ENCODE measurements around the gene ICA1L. TPM values are rescaled to one million over a fixed set of nuclear protein-coding genes. Genes with fewer than 3 reads are reported as not detected.

ICA1L gene
- total RNA-seq, 2 experiments from 2014 or later, result 1.5 to 1.6 TPM

- Histone ChIP-seq H3K27me3 (ENCODE audit: control insufficient read depth in 1 of 2, insufficient read depth in 2 of 2, low read length in 2 of 2) (no peaks in the 10 kb centered on the region), H3K4me1 (ENCODE audit: insufficient read depth, low read length) (no peaks in the 10 kb centered on the region), H3K9me3 (ENCODE audit: control insufficient read depth in 1 of 2, insufficient read depth in 1 of 2, low read length in 2 of 2) (no peaks in the 10 kb centered on the region), H3K4me3 (ENCODE audit: low read length) (no peak overlapping the region), H3K36me3 (ENCODE audit: insufficient read depth, low read length) (peaks cover 22% of the 10 kb centered on the region), H3K27ac (ENCODE audit: low read depth in 1 of 2, low read length in 2 of 2) (no peak overlapping the region)
- no peaks in the 10 kb centered on the region for H3K27me3 Mint-ChIP-seq
- CTCF ChIA-PET, result no interaction called here
- no peaks in the 10 kb centered on the region for H3K9me3 Mint-ChIP-seq
- H3K4me3 Mint-ChIP-seq, result no peak overlapping the region
- POLR2A ChIA-PET, result no interaction called here
- H3K36me3 Mint-ChIP-seq (ENCODE audit: low read depth), result peaks cover 81% of the 10 kb centered on the region
- TF ChIP-seq, protein P1, sequence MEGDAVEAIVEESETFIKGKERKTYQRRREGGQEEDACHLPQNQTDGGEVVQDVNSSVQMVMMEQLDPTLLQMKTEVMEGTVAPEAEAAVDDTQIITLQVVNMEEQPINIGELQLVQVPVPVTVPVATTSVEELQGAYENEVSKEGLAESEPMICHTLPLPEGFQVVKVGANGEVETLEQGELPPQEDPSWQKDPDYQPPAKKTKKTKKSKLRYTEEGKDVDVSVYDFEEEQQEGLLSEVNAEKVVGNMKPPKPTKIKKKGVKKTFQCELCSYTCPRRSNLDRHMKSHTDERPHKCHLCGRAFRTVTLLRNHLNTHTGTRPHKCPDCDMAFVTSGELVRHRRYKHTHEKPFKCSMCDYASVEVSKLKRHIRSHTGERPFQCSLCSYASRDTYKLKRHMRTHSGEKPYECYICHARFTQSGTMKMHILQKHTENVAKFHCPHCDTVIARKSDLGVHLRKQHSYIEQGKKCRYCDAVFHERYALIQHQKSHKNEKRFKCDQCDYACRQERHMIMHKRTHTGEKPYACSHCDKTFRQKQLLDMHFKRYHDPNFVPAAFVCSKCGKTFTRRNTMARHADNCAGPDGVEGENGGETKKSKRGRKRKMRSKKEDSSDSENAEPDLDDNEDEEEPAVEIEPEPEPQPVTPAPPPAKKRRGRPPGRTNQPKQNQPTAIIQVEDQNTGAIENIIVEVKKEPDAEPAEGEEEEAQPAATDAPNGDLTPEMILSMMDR (IDR thresholded peaks at IDR 0.05), result no peak
- no peak for DNase-seq
- intact Hi-C loops (cut with DNase I, micrococcal nuclease), result no loop called here
- H3K4me1 Mint-ChIP-seq (ENCODE audit: low read depth), result peaks cover 6% of the 10 kb centered on the region
- no peak for ATAC-seq (ENCODE audit: poor library complexity)
- no peak overlapping the region for H3K27ac Mint-ChIP-seq
Measured at GRCh38 chr2:202780514-202781021, 91.0 kb downstream of the ICA1L start.

- H3K9me3 Mint-ChIP-seq, result no peaks in the 10 kb centered on the region
- Histone ChIP-seq H3K27me3 (ENCODE audit: control insufficient read depth in 1 of 2, insufficient read depth in 2 of 2, low read length in 2 of 2) (no peaks in the 10 kb centered on the region), H3K4me3 (ENCODE audit: low read length) (no peak overlapping the region), H3K36me3 (ENCODE audit: insufficient read depth, low read length) (peaks cover 25% of the 10 kb centered on the region), H3K9me3 (ENCODE audit: control insufficient read depth in 1 of 2, insufficient read depth in 1 of 2, low read length in 2 of 2) (no peaks in the 10 kb centered on the region), H3K27ac (ENCODE audit: low read depth in 1 of 2, low read length in 2 of 2) (no peak overlapping the region), H3K4me1 (ENCODE audit: insufficient read depth, low read length) (no peaks in the 10 kb centered on the region)
- DNase-seq (no peak), ATAC-seq (ENCODE audit: poor library complexity) (no peak)
- H3K27me3 Mint-ChIP-seq, result no peaks in the 10 kb centered on the region
- TF ChIP-seq, protein P1 (IDR thresholded peaks at IDR 0.05), result no peak
- ChIA-PET POLR2A (no interaction called here), CTCF (no interaction called here)
- intact Hi-C loops (cut with DNase I, micrococcal nuclease), result no loop called here
- H3K4me3 Mint-ChIP-seq, result no peak overlapping the region
- peaks cover 90% of the 10 kb centered on the region for H3K36me3 Mint-ChIP-seq (ENCODE audit: low read depth)
- H3K4me1 Mint-ChIP-seq (ENCODE audit: low read depth), result peaks cover 1% of the 10 kb centered on the region
- no peak overlapping the region for H3K27ac Mint-ChIP-seq
Measured at GRCh38 chr2:202778217-202778616, 93.3 kb downstream of the ICA1L start.

DNA sequence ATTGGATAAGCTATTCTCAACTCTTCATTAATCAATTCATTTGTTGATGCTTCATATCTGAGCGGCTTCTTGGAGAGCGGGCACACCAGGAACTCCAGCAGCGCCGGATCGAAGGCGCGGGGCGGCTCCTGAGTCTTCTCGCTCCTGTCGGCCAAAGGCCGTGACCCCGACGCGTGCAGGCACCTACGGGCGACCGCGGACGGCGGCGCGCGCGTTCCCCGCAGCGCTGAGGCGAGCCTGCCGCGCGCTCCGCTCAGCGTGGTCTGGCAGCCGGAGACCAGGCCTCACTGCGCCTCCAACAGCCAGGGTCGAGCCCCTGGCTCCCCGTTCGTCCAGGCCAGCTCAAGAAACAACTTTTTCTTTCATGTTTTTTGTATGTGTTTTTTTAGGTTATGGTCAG lies 97.5 kb downstream of the ICA1L start:
- ChIA-PET POLR2A (interaction anchor here (0.6 kb wide), 1 partner anchor 94 kb away, joined by 3 read pairs; no protein-coding TSS in a partner anchor), CTCF (no interaction called here)
- DNase-seq (no peak), ATAC-seq (ENCODE audit: poor library complexity) (no peak)
- Histone ChIP-seq H3K4me3 (ENCODE audit: low read length) (no peak overlapping the region), H3K27ac (ENCODE audit: low read depth in 1 of 2, low read length in 2 of 2) (no peak overlapping the region), H3K4me1 (ENCODE audit: insufficient read depth, low read length) (no peaks in the 10 kb centered on the region), H3K9me3 (ENCODE audit: control insufficient read depth in 1 of 2, insufficient read depth in 1 of 2, low read length in 2 of 2) (no peaks in the 10 kb centered on the region), H3K36me3 (ENCODE audit: insufficient read depth, low read length) (peaks cover 34% of the 10 kb centered on the region), H3K27me3 (ENCODE audit: control insufficient read depth in 1 of 2, insufficient read depth in 2 of 2, low read length in 2 of 2) (no peaks in the 10 kb centered on the region)
- peaks cover 88% of the 10 kb centered on the region for H3K36me3 Mint-ChIP-seq (ENCODE audit: low read depth)
- H3K27ac Mint-ChIP-seq, result no peak overlapping the region
- peaks cover 5% of the 10 kb centered on the region for H3K4me1 Mint-ChIP-seq (ENCODE audit: low read depth)
- intact Hi-C loops (cut with DNase I, micrococcal nuclease), result no loop called here
- TF ChIP-seq, protein P1 (IDR thresholded peaks at IDR 0.05), result no peak
- H3K4me3 Mint-ChIP-seq, result no peak overlapping the region
- H3K27me3 Mint-ChIP-seq, result no peaks in the 10 kb centered on the region
- no peaks in the 10 kb centered on the region for H3K9me3 Mint-ChIP-seq

All from CD4-positive, alpha-beta T cell (primary cell).